Measurements from ENCODE around the gene NUFIP1.

GRCh38 chr13:44976949-44977583, 12.2 kb downstream of the NUFIP1 start:
- no peak for TF ChIP-seq ZNF384 (IDR thresholded peaks at IDR 0.05)
- no peak for TF ChIP-seq NFRKB (IDR thresholded peaks at IDR 0.05)
- TF ChIP-seq ARNT (IDR thresholded peaks at IDR 0.05): no peak
- no peak for TF ChIP-seq HDGF (IDR thresholded peaks at IDR 0.05; ENCODE audit: borderline replicate concordance)
- TF ChIP-seq SUZ12 (IDR thresholded peaks at IDR 0.05): no peak
- no peak for TF ChIP-seq FOXK2 (IDR thresholded peaks at IDR 0.05)
- TF ChIP-seq ELF4 (IDR thresholded peaks at IDR 0.05): no peak
